ENCODE measurements around the gene HPSE2. TPM values are rescaled to one million over a fixed set of nuclear protein-coding genes. Genes with fewer than 3 reads are reported as not detected.

HPSE2 gene
- total and polyA plus RNA-seq, 2 donors (not counting 1 experiment from before 2014, with no cell fraction given) = not detected

GRCh38 chr10:98858525-98858924 is 377.1 kb downstream of the HPSE2 start:
- ATAC-seq (ENCODE audit: low read depth) (no peak), DNase-seq (no peak)
- Histone ChIP-seq H3K9me3 (ENCODE audit: control extremely low read depth in 1 of 3, control insufficient read depth in 2 of 3, insufficient read depth in 1 of 3, low read length in 2 of 3) (no peaks in the 10 kb centered on the region), H3K4me3 (ENCODE audit: control extremely low read depth in 1 of 5, extremely low read depth in 1 of 5, insufficient read depth in 1 of 5, low read depth in 2 of 5, low read length in 4 of 5) (no peak overlapping the region), H3K79me2 (ENCODE audit: control insufficient read depth, insufficient read depth, low read length) (no peaks in the 10 kb centered on the region), H3K4me1 (ENCODE audit: control insufficient read depth in 2 of 2, insufficient read depth in 2 of 2, low read length in 2 of 2) (no peaks in the 10 kb centered on the region), H3K9ac (ENCODE audit: low read length) (no peak overlapping the region), H3K4me2 (replicated peaks; ENCODE audit: low read depth, low read length, poor library complexity, severe bottlenecking) (no peak overlapping the region), H4K20me1 (ENCODE audit: control insufficient read depth, insufficient read depth, low read length, poor library complexity, severe bottlenecking) (no peaks in the 10 kb centered on the region), H3K27ac (ENCODE audit: low read length in 2 of 2) (no peak overlapping the region), H3K36me3 (replicated peaks in 1 of 2; ENCODE audit: control extremely low read depth in 1 of 2, control insufficient read depth in 1 of 2, extremely low read depth in 1 of 2, insufficient read depth in 2 of 2, low read length in 1 of 2) (no peaks in the 10 kb centered on the region), H2AFZ (ENCODE audit: insufficient read depth, low read depth, low read length, poor library complexity, severe bottlenecking) (no peak overlapping the region), H3K27me3 (replicated peaks in 1 of 4; ENCODE audit: control extremely low read depth in 1 of 4, control insufficient read depth in 3 of 4, insufficient read depth in 4 of 4, low read length in 3 of 4) (peaks cover 0 to 2% (median 0%) of the 10 kb centered on the region in 4 experiments)
- no peak for TF ChIP-seq CTCF (IDR thresholded peaks at IDR 0.05)
- TF ChIP-seq EZH2 (IDR thresholded peaks at IDR 0.05; ENCODE audit: borderline replicate concordance, insufficient read depth, low read depth, low read length, poor library complexity, severe bottlenecking) = no peak
- ChIA-PET POLR2A (no interaction called here), CTCF (interaction anchor here (0.5 kb wide), 1 partner anchor 386 kb away, joined by 6 read pairs; no protein-coding TSS in a partner anchor)
- Mint-ChIP-seq H3K9me3 (ENCODE audit: insufficient read depth) (no peaks in the 10 kb centered on the region), H3K4me3 (no peak overlapping the region), H3K27me3 (peaks cover 7% of the 10 kb centered on the region), H3K27ac (no peak overlapping the region), H3K4me1 (no peaks in the 10 kb centered on the region)
- intact Hi-C loops (cut with micrococcal nuclease) = no loop called here
- no CpG with 5 or more reads among the region's 2 CpGs for WGBS (ENCODE audit: insufficient coverage)

GRCh38 chr10:98855403-98856189 is 380.1 kb downstream of the HPSE2 start:
- H3K4me3 Mint-ChIP-seq = no peak overlapping the region
- Histone ChIP-seq H3K27me3 (replicated peaks in 1 of 4; ENCODE audit: control extremely low read depth in 1 of 4, control insufficient read depth in 3 of 4, insufficient read depth in 4 of 4, low read length in 3 of 4) (peaks cover 0 to 3% (median 0%) of the 10 kb centered on the region in 4 experiments), H3K79me2 (ENCODE audit: control insufficient read depth, insufficient read depth, low read length) (no peaks in the 10 kb centered on the region), H3K4me3 (ENCODE audit: control extremely low read depth in 1 of 5, extremely low read depth in 1 of 5, insufficient read depth in 1 of 5, low read depth in 2 of 5, low read length in 4 of 5) (no peak overlapping the region), H3K9ac (ENCODE audit: low read length) (no peak overlapping the region), H4K20me1 (ENCODE audit: control insufficient read depth, insufficient read depth, low read length, poor library complexity, severe bottlenecking) (no peaks in the 10 kb centered on the region), H3K9me3 (ENCODE audit: control extremely low read depth in 1 of 3, control insufficient read depth in 2 of 3, insufficient read depth in 1 of 3, low read length in 2 of 3) (no peaks in the 10 kb centered on the region), H3K4me1 (ENCODE audit: control insufficient read depth in 2 of 2, insufficient read depth in 2 of 2, low read length in 2 of 2) (no peaks in the 10 kb centered on the region), H3K36me3 (replicated peaks in 1 of 2; ENCODE audit: control extremely low read depth in 1 of 2, control insufficient read depth in 1 of 2, extremely low read depth in 1 of 2, insufficient read depth in 2 of 2, low read length in 1 of 2) (no peaks in the 10 kb centered on the region), H3K27ac (ENCODE audit: low read length in 2 of 2) (no peak overlapping the region), H2AFZ (ENCODE audit: insufficient read depth, low read depth, low read length, poor library complexity, severe bottlenecking) (no peak overlapping the region), H3K4me2 (replicated peaks; ENCODE audit: low read depth, low read length, poor library complexity, severe bottlenecking) (no peak overlapping the region)
- 100% methylated on average over 1 of the region's 3 CpGs for WGBS (ENCODE audit: insufficient coverage)
- peaks cover 16% of the 10 kb centered on the region for H3K27me3 Mint-ChIP-seq
- H3K4me1 Mint-ChIP-seq = no peaks in the 10 kb centered on the region
- ATAC-seq (ENCODE audit: low read depth) (no peak), DNase-seq (no peak)
- no peak overlapping the region for H3K27ac Mint-ChIP-seq
- intact Hi-C loops (cut with micrococcal nuclease) = no loop called here
- no peak for TF ChIP-seq CTCF (IDR thresholded peaks at IDR 0.05)
- TF ChIP-seq EZH2 (IDR thresholded peaks at IDR 0.05; ENCODE audit: borderline replicate concordance, insufficient read depth, low read depth, low read length, poor library complexity, severe bottlenecking) = no peak
- CTCF ChIA-PET = no interaction called here
- no peaks in the 10 kb centered on the region for H3K9me3 Mint-ChIP-seq (ENCODE audit: insufficient read depth)
- POLR2A ChIA-PET = no interaction called here
